Panc1 (cell line): ENCODE data around the gene ACOT4.

ENCODE experiments used
- CTCF ChIP-seq: fragments of 450-650 bp; IDR thresholded peaks from 2 replicates; pipeline ENCODE4 v1.5.1; 2017; ENCODE audit warnings: mild to moderate bottlenecking
- POLR2AphosphoS5 ChIP-seq: IDR thresholded peaks from 2 replicates; pipeline ENCODE4 v1.6.1; 2012; ENCODE audit warnings: mild to moderate bottlenecking, low read depth, low read length, moderate library complexity
- REST ChIP-seq, 2 experiments: IDR thresholded peaks; 2 replicates each; pipeline ENCODE4 v1.6.1; 2011 to 2012; ENCODE audit warnings: low read depth in 2 of 2, control low read depth in 1 of 2, low read length in 1 of 2, mild to moderate bottlenecking in 1 of 2, moderate library complexity in 1 of 2; ENCODE audit not compliant: insufficient read depth in 1 of 2

- no peak for TF ChIP-seq POLR2AphosphoS5
- no peak for TF ChIP-seq CTCF
- no peak for TF ChIP-seq REST (IDR thresholded peaks at IDR 0.05; ENCODE audit: insufficient read depth in 1 of 2, low read depth in 2 of 2, low read length in 1 of 2)
Measured at GRCh38 chr14:73612339-73613045, 20.8 kb downstream of the ACOT4 start, which contains the start of gene ACOT6.
